Colon (tissue), 2 donors: ENCODE measurements around the gene SATB1.
"Not testable (repeated sequence)": the region's sequence is repeated elsewhere in the genome, so short reads cannot be mapped to it uniquely, and the experiment has no call there.

ENCODE experiments used
- FAIRE-seq: peaks from 2 replicates; lab custom pipeline; 2012; peaks lifted over from hg19 to GRCh38; lab: Jason Lieb, UNC
- donor health status: control.
- donor health status: control.

Gene SATB1

DNA sequence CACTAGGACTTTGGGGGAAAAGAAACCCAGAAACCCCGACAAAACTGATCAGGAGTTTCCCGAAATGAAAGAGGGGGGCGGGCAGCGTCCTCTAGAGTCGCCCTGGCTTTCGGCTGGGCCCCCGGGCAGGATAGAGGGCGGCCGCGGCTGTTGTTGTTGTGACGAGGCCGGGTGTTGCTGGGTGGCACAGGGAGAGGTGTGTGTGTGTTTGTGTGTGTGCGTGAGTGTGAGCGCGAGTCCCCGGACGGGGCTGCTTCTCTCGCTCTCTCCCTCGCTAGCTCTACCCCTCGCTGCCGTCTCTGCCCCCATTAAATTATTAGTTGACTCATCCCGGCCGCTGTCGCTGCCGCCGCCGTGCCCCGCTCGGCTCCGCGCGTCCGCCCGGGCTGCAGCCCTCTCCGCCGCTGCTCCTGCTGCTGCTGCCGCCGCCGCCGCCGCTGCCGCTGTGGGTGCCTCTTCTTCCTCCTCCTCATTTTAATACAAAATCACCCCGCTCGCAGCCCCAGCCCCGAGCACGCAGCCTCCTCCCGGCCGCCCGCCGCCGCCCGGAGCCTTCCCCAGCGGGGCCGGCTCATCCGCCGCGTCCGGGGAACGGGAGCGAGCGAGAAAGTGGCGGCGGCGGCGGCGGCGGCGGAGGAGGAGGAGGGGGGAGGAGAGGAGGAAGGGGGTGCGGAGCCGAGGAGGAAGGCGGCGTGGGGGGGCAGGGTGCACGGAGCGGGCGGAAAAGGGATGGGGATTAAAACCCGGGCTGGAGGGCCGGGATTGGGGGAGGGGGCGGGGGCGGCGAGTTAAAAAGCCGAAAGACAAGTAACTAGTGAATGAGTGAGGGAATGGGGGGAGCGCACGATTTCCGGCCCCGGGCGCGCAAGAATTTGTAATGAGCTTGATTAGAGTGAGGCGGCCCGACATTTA is at the start of gene SATB1:
TSS of gene SATB1 (minus strand) at position 611 of the 912 bp plus-strand sequence. CDS start 4,372 bp downstream, outside the sequence.
- FAIRE-seq, result no peak

DNA sequence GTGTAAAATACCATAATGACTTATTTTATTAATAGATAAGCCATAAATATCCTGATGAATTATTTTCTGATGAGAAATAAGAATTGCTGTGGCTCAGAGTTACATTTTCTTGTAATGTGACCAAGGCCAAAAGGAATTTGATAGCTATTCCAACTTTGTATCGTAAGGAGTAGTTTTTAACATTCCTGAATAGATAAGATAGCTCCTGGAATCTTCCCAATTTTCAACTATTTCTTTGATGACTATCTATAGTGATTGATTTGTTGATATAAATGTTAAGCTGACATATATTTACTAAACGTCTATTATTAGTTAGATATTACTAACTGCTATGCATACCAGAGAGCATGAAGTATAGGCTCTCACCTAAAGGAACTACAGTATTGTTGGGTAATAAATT is 49.1 kb upstream of the SATB1 start:
- FAIRE-seq, result no peak

DNA sequence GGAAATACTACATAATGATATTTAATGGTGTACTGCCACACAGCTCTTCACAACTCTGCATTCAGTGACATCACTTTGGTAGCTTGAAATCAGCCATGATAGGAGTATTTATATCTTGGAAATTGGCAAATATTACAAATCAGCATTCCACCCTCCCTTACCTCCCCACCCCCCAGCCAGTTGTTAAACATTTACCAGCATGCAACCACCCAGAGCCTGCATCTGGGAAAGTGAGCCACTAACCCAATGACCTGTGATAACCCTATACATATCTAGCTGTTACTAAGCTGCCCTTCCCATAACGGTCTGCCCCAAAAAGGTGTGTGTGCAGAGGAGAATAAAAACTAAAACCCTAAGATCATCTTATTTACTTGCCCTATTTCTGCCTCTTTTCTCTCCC is 44.6 kb upstream of the SATB1 start:
- FAIRE-seq, result no peak

DNA sequence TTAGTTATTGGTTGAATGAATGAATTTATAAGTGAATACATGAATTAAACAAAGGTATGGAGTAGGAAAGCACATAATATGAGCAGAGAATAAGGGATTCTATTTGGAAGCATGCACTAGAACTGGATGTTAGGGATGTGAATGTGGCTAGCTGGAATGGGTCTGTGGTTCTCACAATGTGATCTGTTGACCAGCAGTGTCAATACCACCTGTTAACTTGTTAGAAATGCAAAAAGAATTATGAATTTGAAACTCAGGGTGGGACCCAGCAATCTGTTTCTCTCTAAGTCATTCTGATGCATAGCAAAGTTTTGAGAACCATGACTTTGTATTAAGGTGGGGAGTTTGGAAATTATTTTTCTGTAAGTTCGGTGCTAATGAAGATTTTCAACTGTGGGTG is 41.0 kb upstream of the SATB1 start:
- no peak for FAIRE-seq

DNA sequence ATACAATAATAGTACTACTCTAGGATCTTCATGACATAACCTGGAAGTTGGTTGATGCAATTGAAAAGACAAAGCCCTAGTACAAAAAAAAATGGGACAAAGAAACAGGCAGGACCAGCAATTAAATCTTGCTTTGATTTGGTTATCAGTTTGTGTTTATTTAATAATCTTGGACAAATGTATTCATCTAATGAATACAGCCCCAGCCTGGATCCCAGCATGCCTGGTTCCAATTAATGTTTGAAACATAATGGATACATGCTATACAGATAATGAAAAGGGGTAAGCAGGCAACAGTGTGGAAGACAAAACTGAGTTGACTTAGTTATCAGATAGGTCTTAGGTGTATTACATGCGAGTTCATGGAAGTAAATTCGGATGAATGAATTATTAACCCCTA is 29.6 kb upstream of the SATB1 start:
- FAIRE-seq, result no peak

DNA sequence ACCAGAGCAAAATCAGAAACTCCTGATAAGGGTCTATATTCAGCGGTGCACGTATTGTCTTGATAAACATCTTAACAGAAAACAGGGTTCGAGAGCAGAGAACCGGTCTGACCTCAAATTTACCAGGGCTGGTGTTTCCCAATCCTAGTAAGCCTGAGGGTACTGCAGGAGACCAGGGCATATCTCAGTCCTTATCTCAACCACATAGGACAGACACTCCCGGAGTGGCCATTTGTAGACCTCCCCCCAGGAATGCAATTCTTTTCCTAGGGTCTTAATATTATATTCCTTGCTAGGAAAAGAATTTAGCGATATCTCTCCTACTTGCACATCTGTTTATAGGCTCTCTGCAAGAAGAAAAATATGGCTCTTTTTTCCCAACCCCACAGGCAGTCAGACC is 24.5 kb upstream of the SATB1 start:
- FAIRE-seq, result not testable (repeated sequence)

DNA sequence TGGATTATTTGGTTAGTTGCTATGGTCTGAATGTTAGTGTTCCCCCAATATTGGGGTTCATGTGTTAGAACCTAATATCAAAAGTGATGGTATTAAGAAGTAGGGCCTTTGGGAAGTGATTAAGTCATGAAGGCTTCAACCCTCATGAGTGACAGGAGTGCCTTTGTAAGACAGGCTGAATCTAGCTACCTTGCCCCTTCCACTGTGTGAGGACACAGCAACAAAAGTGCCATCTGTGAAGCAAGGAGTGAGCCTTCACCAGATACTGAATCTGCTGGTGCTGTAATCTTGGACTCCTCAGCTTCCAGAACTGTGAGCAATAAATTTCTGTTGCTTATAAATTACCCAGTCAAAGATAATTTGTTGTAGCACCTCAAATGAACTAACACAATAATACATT is 22.6 kb upstream of the SATB1 start:
- no peak for FAIRE-seq

DNA sequence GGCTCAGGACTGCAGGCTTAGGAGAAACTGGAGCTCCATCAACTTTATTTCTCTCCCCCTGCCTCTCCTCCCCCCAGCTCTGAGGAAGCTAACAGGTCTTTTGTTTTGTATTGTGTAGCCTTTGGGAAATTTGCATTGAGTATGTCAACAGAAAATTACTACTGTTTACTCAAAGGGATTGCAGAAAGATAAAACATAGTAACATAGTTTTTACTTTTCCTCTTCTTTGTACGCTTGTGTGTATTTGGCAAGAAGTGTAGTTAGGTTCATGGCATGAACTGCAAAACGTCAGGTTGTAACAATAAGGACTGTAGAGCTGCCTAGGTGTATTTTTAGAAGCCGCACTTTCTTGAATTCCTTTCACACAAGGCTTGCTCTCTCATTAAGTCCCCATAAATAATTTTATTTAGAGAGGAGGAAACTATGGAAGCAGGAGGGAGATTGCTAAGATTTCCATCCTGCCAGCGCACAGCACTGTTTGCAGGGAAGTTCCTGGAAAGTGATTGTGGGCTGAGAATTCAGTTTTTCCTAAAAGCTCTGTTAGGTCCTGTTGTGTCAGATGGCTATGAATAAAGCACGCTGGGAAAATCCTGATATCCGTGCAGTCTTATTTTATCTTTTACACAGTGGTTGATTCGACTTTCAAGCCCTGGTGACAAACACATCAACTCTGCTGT is 21.1 kb upstream of the SATB1 start:
- no peak for FAIRE-seq

DNA sequence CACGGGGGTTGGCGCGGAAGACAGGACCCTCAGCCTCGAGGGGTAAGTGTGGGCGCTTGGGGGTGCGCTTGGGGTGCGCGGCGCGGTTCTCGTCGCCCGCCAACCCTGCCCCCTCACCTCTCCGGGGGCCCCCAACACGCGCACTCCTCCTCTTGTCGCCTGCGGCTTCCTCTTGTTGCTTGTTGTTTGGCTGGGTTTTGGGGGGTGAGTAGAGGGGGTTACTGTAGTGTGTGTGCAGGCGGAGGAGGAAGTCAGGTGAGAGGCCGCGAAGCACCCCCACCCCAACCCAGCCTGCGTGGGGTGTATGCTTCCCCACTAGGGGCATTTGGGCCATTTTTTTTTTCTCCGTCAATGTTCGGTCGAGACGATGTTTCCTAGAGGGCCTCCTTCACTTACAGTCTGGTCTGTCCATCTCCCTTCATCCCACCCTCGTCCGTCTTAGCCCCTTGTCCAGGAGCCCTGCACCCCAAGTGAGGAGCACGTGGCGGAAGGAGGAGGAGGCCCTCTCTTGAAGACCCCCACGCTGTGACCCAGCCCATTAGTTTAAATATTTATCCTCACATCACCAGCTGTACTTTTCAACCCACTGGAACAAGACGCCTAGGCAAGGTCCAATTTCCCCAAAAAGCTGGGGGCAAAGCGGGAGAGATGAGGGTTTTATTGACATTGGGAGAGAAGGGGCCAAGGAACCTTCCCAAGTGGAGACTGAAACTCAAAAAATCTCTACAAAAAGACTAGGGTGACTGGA is 20.4 kb upstream of the SATB1 start:
- no peak for FAIRE-seq

DNA sequence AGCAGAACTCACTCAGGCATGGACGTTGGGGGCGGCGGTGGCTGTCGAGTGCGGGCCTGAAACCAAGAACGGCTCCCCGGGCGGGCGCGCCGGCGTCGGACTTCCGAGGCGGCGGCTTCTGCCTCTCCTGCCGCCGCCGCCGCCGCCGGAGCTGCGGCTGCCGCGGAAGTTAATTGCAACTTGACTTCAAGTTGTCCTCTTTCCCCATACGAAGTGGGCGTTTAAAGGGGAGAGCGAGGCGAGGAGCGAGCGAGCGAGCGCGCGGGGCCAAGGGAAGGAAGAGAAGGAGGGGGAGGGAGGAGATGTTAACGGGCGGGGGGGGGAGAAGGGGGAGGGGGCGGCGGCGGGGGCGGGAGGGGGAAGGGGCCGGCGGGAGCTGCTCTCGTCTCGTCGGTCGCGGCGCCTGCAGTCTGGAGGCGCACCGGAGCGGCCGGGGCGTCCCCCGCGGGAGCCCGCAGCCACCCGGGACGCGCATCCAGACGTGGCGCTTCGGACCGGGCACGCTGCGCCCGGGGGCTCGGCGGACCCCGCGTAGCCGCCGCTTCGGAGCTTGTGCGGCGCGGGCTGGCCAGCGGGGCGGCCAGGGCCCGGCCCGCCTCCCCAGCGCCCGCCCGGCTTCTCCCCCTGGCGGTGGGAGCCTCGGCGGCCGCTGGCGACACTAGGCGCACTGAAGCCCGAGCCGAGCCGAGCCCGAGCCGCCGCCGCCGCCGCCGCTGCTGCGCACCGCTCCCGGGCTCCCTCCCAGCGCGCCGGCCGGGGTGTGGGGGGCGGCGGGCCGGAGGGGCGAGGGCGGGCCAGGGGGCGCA is 19.7 kb upstream of the SATB1 start:
- FAIRE-seq, result no peak

DNA sequence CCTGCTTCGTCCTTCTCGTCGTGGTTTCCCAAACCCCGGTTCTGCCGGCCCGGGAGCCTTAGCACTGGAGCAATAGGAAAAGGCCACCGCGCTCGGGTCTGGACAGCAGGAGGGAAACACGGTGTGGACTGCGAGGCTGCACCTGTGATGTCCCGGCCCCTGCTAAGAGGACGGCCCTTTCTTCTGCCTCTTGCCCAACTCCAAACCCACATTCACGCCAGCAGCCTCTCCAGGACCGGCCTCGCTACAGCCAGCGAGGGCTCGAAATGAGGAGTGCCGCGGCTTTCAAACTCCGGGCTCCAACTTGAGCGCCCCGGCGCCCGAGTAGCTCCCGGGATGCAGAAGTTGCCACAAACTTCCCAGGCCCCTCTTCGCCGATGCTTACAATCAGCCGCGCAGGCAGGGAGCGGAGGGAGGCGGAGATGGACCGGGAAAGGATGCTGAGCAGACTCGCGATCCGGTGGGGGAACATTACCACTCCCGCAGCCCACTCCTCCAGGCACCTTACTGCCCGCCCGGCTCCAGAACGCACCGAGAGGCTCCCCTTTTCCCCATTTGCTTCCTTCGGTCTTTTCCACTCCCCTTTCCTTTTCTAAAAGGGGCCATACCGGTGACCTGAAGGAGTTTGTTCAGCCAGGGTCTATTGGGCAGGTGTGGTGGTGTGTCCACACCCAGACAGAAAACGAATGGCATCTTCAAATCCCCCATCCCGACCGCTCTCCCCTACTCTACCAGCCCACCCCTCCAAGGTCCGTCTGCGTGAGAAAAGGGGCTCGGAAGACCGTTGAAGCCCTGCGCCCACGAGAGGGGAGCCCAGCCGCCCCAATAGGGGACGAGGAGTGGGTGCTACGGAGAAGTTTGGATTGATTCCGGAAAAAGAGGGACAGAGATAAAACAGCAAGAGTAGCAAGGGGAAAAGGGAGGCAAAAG is 18.8 kb upstream of the SATB1 start:
- FAIRE-seq, result no peak

DNA sequence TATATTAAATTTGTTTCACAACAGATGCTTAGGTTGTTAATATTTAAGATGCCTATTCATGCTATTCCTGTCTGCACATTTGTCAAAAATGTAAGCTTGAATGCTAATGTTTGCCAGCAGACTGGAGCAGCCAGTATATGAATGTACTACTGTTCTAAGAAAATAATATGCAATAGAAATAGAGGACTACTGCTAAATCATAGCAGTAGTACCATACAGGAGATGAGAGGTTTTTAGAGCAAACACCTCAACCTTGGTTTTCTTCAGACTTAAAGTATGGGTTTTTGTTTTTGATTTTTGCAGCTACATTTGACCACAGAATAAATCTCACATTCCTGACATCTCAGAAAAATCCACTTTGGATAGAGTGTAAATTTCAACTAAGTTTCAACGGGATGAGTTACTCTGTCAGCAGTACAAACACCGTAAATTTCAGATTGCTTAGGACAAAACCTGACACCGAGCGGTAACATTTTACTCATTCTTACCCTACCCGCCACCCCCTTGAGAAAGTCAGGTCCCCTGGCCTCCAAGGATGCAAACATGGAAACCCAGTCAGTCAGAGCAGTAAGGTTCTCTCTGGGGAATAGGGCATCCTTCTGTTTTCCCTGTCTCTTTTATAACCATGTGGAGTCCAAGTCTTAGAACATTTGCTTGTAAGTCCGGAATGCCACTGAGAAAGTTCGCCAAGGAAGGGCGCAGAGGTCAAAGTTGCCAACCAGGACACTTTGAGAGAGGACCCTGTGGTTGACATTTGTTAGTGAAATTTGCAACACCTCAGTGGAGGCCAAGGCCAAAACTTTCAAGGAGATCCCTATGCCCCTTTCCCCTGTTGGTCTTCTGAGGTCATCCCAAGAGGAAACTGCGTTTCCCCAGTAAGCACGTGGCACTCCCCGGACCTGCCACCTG is 17.9 kb upstream of the SATB1 start:
- FAIRE-seq, result no peak

DNA sequence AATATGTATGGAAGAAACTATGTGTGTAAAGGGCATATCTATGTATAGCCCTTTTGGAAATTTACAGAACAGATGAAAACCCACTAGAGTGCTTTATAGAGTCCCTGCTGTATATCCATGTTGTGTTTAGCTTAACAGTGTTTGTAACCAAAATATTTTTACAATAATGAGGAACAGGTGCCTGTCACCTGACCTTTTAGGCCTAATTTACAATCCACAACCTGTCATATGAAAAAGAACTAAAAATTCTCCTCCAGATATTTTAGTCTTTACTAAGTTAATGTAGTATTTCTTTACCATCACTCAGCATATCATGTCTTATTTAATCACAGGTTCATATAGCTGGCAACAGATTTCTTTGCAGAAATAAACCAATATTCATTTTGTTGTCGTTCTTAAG is 16.4 kb upstream of the SATB1 start:
- FAIRE-seq, result no peak

DNA sequence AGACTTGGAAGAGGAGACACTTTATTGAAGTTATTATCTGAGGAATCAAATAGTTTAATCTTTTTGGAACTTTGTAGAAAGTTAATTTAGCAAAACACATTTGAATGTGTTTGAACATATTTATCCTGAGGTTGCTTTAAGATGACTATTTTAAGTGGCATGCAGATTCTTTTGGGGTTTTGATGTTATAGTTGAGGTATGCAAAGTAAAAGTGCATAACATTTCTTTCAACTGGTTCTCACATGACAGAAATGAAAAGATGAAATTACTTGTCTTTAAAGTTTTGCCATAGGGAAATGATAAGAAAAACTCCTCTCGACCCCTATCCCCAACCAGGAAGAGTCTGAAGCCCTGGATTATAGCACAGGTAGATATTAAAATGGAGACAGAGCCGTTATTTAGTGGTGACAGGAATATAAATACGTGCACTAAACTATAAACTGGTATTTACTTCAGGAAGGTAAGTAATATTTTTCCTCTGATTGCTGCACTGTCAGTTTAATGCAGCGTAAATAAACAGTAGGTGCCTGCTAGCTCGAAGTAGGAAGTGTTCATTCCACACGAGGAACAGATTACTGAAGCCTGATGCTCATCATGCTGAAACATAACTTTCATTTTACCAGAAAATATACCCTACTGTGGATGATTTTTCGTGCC is 15.1 kb upstream of the SATB1 start:
- no peak for FAIRE-seq

DNA sequence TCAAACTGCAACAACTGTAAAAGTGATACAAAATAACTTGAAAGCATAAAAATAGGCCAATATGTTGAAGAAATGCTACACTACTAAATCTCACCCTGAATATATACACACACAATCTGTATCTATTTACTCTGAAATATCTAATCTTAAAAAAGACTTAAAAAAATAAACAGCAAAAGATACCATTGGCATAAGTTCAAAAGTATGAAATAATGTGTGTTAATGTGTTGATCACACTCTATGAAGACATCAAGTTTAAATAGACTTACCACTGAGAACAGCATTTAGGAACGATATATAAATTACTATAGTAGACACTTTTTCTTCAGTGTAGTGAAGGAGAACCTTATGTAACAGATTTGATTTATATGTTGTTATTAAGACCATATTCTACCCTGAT is 14.1 kb upstream of the SATB1 start:
- no peak for FAIRE-seq

DNA sequence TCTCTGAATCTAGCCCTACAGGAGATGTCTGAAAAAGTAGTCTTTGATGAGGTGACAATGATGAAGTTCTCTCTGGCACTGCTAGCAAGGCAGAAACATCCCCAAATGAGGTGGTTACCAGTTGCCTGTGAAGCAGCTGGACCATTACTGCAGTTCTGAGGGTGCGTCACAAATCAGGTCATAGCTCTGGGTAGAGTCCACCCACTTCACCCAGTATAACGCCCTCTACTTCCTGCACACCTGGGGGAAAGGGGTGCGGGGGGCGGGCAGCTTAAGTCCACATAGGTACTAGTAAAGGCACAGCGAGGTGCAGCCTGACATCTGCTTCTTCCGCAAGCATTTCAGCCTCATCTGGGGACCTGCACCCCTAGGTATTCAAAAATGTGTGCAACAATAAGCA is 13.4 kb upstream of the SATB1 start:
- FAIRE-seq, result no peak

DNA sequence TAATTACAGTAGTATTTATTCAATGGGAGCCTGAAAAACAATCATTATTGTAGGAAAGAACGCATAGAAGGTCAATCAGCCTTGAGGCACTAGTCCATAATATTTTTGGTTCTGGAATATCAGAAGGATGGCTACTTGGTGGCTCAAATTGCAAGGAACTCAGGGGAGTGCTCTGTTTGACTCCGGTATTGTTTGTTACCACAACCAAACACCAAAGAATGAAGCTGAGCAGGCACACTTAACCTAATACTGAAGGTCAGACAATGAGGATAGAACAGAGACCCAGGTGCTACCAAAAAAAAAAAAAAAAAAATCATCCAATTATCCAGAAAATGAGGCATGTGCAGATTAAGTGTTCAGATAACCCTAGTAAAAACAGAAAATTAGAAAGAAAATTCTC is 11.1 kb upstream of the SATB1 start:
- no peak for FAIRE-seq

DNA sequence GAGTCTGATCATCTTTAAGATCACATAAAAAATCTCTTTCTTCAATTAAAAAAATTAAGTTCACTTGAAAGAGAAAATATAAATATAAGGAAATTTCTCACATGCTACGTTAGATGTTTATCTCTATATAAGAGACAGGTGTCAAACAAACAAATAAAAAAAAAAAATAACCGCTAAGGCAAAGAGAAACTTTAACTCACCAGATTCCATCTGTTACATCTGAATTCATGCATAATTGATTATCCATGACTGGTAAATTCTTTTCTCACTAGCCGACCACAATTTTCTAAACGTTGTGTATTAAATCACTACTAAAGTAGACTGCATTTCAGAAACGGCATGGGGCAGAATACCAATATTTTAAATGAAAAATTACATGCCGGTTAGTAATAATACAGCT is 9.6 kb upstream of the SATB1 start:
- no peak for FAIRE-seq

DNA sequence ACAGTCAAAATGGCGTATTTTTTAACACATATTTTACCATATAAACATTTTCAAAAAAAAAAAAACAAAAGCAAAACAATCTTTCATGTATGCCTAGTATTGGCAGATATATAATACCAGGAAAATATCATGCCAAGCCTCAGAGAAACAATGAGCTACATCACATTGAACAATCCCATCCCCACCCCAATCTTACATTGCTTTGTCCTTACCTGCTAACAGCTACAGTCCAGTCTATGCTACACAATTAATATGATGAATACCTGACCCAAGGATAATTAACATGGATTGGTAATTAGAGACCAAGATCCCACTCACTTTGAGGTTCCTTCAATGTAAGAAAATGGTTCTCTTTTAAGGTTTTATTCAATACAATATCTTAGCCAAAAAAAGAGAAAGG is 7.6 kb upstream of the SATB1 start:
- no peak for FAIRE-seq
